Vagina (tissue), 2 donors: Measurements from ENCODE around the gene FBXL17. TPM values are rescaled to one million over a fixed set of nuclear protein-coding genes. Genes with fewer than 3 reads are reported as not detected.

Source experiments
- DNase-seq, 2 donors: peaks; one replicate each; pipeline ENCODE4 v3.0.0-alpha.2; 2017; ENCODE audit errors: extremely low spot score in 2 of 2
- H3K27ac ChIP-seq: fragments of 200-600 bp; sonication (generic); one replicate; pipeline ENCODE4 v1.5.1; 2019
- H3K27me3 ChIP-seq: fragments of 200-600 bp; sonication (generic); one replicate; pipeline ENCODE4 v1.5.1; 2019
- H3K36me3 ChIP-seq, 2 donors: fragments of 200-600 bp; sonication (generic); one replicate each; pipeline ENCODE4 v1.5.1; 2017 to 2019
- H3K4me1 ChIP-seq: fragments of 200-600 bp; sonication (generic); one replicate; pipeline ENCODE4 v1.5.1; 2019
- H3K4me3 ChIP-seq, 2 donors: fragments of 200-600 bp; sonication (generic); 1 replicate in 1 of 2; 2 replicates in 1 of 2; pipeline ENCODE4 v1.5.1; 2016 to 2019
- H3K9me3 ChIP-seq: fragments of 200-600 bp; sonication (generic); one replicate; pipeline ENCODE4 v1.5.1; 2019
- POLR2A ChIP-seq, 2 donors: fragments of 450-650 bp; IDR thresholded peaks; one replicate each; pipeline ENCODE4 v1.6.1; 2017; ENCODE audit warnings: antibody characterized with exemption in 2 of 2, mild to moderate bottlenecking in 2 of 2, moderate library complexity in 2 of 2
- POLR2AphosphoS5 ChIP-seq, 2 donors: sonication (generic); formaldehyde crosslinking; IDR thresholded peaks; one replicate each; pipeline ENCODE4 v1.9.0; 2017; ENCODE audit warnings: antibody characterized with exemption in 2 of 2, mild to moderate bottlenecking in 2 of 2, low read depth in 1 of 2; ENCODE audit not compliant: insufficient read depth in 1 of 2
- intact Hi-C: fragments of 100-400 bp; cut with DNase I; formaldehyde crosslinking; loops from one replicate; pipeline ENCODE4 v1.15.1; 2023
- total RNA-seq: library from RNA; depleted of rRNA; stranded (reverse); fragments of >200 nt; gene quantifications from one replicate; pipeline ENCODE4 v1.2.3, GENCODE V29; 2016
- TF ChIP-seq, protein P1 (sequence below), 3 experiments: fragments of 450-650 bp in 2 of 3; fragments of 200-600 bp in 1 of 3; sonication (generic) in 1 of 3; IDR thresholded peaks; one replicate each; pipeline ENCODE4 v1.5.1; 2017 to 2019; ENCODE audit warnings: antibody characterized with exemption in 3 of 3, mild to moderate bottlenecking in 2 of 3, moderate library complexity in 2 of 3

Gene FBXL17
- total RNA-seq, 1 donor from 2014 or later, result 15.0 TPM

DNA sequence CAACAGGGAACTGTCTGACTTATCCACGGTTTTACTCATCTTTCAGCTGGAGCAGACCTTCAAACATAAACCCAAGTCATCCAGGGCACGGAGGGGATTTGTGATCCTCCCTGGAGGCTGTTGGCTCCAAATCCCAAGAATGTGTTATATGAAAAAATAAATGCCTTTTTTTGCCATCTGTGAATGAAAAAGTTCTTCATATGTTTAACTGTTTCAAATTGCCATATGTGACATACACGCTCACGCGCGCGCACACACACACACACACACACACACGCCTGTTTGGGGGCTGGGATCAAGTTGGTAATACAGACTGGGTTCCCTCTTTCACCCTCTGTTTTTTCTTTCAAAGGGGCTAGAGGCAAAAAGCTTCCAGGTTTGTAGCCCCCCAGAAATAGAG is 546.8 kb downstream of the FBXL17 start:
- Histone ChIP-seq H3K27me3 (no peaks in the 10 kb centered on the region), H3K9me3 (no peaks in the 10 kb centered on the region), H3K27ac (no peak overlapping the region), H3K4me1 (no peaks in the 10 kb centered on the region), H3K4me3 (no peak overlapping the region), H3K36me3 (no peaks in the 10 kb centered on the region)
- intact Hi-C loops, result no loop called here
- TF ChIP-seq, protein P1, sequence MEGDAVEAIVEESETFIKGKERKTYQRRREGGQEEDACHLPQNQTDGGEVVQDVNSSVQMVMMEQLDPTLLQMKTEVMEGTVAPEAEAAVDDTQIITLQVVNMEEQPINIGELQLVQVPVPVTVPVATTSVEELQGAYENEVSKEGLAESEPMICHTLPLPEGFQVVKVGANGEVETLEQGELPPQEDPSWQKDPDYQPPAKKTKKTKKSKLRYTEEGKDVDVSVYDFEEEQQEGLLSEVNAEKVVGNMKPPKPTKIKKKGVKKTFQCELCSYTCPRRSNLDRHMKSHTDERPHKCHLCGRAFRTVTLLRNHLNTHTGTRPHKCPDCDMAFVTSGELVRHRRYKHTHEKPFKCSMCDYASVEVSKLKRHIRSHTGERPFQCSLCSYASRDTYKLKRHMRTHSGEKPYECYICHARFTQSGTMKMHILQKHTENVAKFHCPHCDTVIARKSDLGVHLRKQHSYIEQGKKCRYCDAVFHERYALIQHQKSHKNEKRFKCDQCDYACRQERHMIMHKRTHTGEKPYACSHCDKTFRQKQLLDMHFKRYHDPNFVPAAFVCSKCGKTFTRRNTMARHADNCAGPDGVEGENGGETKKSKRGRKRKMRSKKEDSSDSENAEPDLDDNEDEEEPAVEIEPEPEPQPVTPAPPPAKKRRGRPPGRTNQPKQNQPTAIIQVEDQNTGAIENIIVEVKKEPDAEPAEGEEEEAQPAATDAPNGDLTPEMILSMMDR (IDR thresholded peaks at IDR 0.05), result no peak
- TF ChIP-seq POLR2A (IDR thresholded peaks at IDR 0.05) (no peak), POLR2AphosphoS5 (IDR thresholded peaks at IDR 0.05; ENCODE audit: insufficient read depth in 1 of 2, low read depth in 1 of 2) (no peak)
- DNase-seq, result no peak

DNA sequence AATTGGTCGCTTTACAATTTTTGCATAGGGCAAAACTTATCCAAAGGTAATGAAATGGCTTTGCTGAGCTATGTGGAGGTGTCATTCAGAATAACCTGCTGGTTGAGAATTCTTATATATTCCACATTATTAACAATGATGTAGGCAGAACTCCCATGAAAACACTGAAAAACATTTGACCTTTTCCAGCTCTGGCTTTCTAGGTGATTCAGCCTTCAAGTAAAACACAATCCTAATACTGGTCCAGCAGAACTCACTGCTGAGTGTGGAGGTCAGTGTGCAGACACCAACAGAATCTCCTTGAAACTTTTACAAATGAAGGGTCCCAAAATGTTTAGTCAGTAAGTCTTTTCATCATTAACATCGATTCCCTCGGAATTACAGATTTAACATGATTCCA is 549.2 kb downstream of the FBXL17 start:
- DNase-seq, result no peak
- no peaks in the 10 kb centered on the region for H3K4me1 ChIP-seq
- H3K4me3 ChIP-seq, result no peak overlapping the region
- intact Hi-C loops, result no loop called here
- TF ChIP-seq POLR2AphosphoS5 (IDR thresholded peaks at IDR 0.05; ENCODE audit: insufficient read depth in 1 of 2, low read depth in 1 of 2) (no peak), POLR2A (IDR thresholded peaks at IDR 0.05) (no peak)
- TF ChIP-seq, protein P1 (IDR thresholded peaks at IDR 0.05), result no peak
- H3K36me3 ChIP-seq, result no peaks in the 10 kb centered on the region
- no peaks in the 10 kb centered on the region for H3K9me3 ChIP-seq
- no peak overlapping the region for H3K27ac ChIP-seq
- no peaks in the 10 kb centered on the region for H3K27me3 ChIP-seq

DNA sequence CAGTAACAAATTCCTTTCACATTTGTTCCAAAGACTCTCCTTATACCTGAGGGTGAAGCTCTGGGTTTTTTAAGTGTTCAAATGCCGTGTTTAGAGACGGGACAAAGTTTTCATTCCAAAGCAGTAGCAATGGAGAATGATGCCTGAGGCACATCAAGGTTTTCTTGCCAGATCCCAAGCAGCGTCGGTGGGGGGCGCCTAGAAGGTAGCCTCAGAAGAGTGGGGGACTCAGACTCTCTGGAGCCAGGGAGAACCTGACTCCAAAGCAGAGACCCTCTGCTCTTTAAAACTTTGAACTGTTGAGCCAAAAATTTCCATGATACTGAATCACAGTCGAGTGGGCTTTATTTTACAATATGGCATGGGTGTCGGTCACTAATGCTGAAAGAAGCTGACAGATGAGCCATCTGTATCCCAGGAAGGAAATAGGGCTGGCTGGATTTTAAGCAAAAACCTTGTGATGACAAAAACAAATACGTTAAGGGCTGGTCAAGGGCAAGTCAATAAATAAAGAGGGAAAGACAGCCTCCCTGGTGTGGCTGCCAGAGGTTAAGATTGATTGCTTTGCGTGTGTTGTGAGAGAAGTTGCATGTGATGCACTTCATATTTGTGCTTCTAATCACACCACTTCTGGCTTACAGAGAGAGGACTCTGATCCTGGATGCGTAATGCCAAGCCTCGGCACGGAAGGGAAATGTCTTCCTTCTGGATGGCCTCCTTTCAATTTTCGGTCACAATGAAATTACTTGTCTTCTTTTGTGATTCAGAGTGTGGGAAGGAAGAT is 550.1 kb downstream of the FBXL17 start:
- no peak for DNase-seq
- no peak for TF ChIP-seq POLR2A (IDR thresholded peaks at IDR 0.05)
- TF ChIP-seq POLR2AphosphoS5 (IDR thresholded peaks at IDR 0.05; ENCODE audit: insufficient read depth in 1 of 2, low read depth in 1 of 2), result no peak
- TF ChIP-seq, protein P1 (IDR thresholded peaks at IDR 0.05), result no peak
- Histone ChIP-seq H3K36me3 (no peaks in the 10 kb centered on the region), H3K27me3 (no peaks in the 10 kb centered on the region), H3K4me3 (no peak overlapping the region), H3K4me1 (no peaks in the 10 kb centered on the region), H3K27ac (no peak overlapping the region), H3K9me3 (no peaks in the 10 kb centered on the region)
- intact Hi-C loops, result no loop called here

DNA sequence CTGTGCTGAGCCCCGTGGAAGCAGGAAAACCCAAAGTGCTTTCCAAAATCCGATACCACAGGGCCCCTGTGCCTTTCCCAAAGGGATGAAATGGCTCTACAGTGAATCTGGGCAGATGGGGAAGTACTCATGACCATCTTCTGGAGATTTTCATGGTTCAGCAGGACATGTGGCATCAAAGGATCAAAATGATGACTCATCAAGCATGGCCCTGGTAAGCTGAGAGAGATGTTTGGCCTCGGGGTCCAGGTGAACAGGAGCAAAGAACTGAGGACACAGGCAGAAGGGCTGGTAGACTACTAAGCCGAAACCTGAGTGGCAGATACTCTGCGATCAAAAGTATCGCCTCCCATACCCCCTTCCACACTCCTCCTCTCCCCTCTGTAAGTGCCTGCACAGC is 551.1 kb downstream of the FBXL17 start:
- intact Hi-C loops, result no loop called here
- TF ChIP-seq POLR2A (IDR thresholded peaks at IDR 0.05) (no peak), POLR2AphosphoS5 (IDR thresholded peaks at IDR 0.05; ENCODE audit: insufficient read depth in 1 of 2, low read depth in 1 of 2) (no peak)
- TF ChIP-seq, protein P1 (IDR thresholded peaks at IDR 0.05), result no peak
- DNase-seq, result no peak
- Histone ChIP-seq H3K36me3 (no peaks in the 10 kb centered on the region), H3K27ac (no peak overlapping the region), H3K9me3 (no peaks in the 10 kb centered on the region), H3K4me3 (no peak overlapping the region), H3K27me3 (no peaks in the 10 kb centered on the region), H3K4me1 (no peaks in the 10 kb centered on the region)

DNA sequence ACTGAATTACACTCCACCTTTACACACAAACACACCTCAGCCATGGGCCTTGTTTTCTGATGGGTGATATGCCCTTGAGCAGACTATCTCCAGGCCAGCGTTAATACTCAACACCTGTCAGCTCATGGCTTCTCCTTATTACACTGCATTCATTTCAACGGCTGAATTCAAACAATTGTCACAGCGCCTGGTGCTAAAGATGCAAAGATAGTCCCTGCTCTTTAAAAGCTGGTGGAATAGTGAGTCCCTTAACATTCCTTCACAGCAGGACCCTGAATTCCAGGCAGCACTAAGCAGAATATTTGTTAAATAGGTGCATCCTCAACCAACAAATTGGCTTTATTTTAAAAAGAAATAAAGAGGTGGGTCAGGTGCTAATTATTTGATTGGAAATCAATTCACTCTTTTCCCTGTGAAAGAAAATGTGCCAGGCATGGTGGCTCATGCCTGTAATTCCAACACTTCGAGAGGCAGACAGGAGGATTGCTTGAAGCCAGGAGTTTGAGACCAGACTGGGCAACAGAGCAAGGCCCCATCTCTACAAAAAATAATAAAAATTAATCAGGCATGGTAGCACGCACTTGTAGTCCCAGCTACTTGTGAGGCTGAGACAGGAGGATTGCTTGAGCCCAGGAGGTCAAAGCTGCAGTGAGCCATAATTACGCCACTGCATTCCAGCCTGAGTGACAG is 555.4 kb downstream of the FBXL17 start:
- intact Hi-C loops, result no loop called here
- DNase-seq, result no peak
- Histone ChIP-seq H3K36me3 (no peaks in the 10 kb centered on the region), H3K27me3 (no peaks in the 10 kb centered on the region), H3K9me3 (no peaks in the 10 kb centered on the region), H3K4me3 (no peak overlapping the region), H3K27ac (no peak overlapping the region), H3K4me1 (no peaks in the 10 kb centered on the region)
- TF ChIP-seq, protein P1 (IDR thresholded peaks at IDR 0.05), result no peak
- TF ChIP-seq POLR2AphosphoS5 (IDR thresholded peaks at IDR 0.05; ENCODE audit: insufficient read depth in 1 of 2, low read depth in 1 of 2) (no peak), POLR2A (IDR thresholded peaks at IDR 0.05) (no peak)
